ENCODE data around the gene NEUROG3. TPM values are rescaled to one million over a fixed set of nuclear protein-coding genes. Genes with fewer than 3 reads are reported as not detected.
A peak's percentile ranks its signal among the peaks of the same experiment; 100 is the strongest.
"Not testable (repeated sequence)": the region's sequence is repeated elsewhere in the genome, so short reads cannot be mapped to it uniquely, and the experiment has no call there.

Gene NEUROG3
- total and polyA plus RNA-seq, 2 experiments from 2014 or later: not detected

DNA sequence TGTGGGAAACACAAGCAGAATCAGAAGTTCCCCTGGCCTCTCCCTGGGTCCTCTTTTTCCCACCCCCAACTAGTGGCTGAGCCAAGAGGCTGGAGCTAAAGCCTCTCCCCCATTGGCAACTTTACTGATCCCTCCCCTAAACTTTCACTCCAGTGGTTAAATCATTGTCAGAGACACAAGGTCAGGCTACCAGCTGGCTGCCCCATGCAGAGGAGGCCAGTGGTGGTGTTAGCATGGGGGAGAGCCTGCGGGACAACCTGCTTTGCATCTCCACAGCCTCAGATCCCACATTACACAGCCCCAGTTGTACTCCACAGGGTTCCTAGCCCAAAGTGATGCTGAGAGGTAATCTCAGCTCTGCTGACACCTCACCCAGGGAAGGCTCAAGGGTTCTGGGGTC is 21.0 kb downstream of the NEUROG3 start:
- peaks cover 8% of the 10 kb centered on the region for H3K9me3 ChIP-seq (ENCODE audit: low read depth)
- no peak overlapping the region for H3K27ac ChIP-seq
- no peaks in the 10 kb centered on the region for H3F3A ChIP-seq (ENCODE audit: insufficient read depth)
- H3K79me2 ChIP-seq (ENCODE audit: insufficient read depth): no peaks in the 10 kb centered on the region
- no peak overlapping the region for H2AFZ ChIP-seq
- H3K4me2 ChIP-seq (ENCODE audit: unreplicated experiment): no peak overlapping the region
- H3K9me2 ChIP-seq (ENCODE audit: insufficient read depth): no peaks in the 10 kb centered on the region
- no peak for DNase-seq
- H3K27me3 ChIP-seq (replicated peaks; ENCODE audit: insufficient read depth): peaks cover 12% of the 10 kb centered on the region; the same call in 1 of the 2 replicates
- no peak overlapping the region for H3K4me3 ChIP-seq
- H3K36me3 ChIP-seq (ENCODE audit: low read depth): no peaks in the 10 kb centered on the region
- in situ Hi-C loops (cut with MboI): no loop called here
- no peak overlapping the region for H3K9ac ChIP-seq
- TF ChIP-seq EZH2phosphoT487 (IDR thresholded peaks at IDR 0.05; ENCODE audit: insufficient read depth, low read depth): no peak
- no peak for TF ChIP-seq EZH2 (IDR thresholded peaks at IDR 0.05; ENCODE audit: insufficient read depth, poor library complexity, severe bottlenecking)
- H4K20me1 ChIP-seq (ENCODE audit: insufficient read depth): no peaks in the 10 kb centered on the region
- WGBS, 2 experiments (ENCODE audit: low coverage in 1 of 2, low lambda C conversion rate in 2 of 2, missing lambda C conversion rate in 2 of 2): 0% methylated on average over 1 of the region's 1 CpG
- no peaks in the 10 kb centered on the region for H3K4me1 ChIP-seq (ENCODE audit: insufficient read depth)

DNA sequence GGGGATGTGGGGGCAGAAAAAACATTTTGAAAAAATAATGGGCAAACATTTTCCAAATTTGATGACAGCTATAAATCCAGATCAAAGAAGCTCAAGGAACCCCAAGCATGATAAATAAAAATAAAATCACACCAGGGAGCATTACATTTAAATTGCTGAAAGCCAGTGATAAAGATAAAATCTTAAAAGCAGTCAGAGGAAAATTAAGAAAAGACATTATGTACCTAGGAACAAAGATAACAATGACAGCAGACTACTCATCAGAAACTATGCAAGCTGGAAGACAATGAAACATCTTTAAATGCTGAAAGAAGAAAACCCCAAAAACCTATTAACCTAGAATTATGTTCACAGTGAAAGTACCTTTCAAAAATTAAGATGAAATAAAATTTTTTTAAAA is 23.3 kb downstream of the NEUROG3 start:
- no peak overlapping the region for H3K4me3 ChIP-seq
- H3K9me2 ChIP-seq (ENCODE audit: insufficient read depth): no peaks in the 10 kb centered on the region
- H3K4me1 ChIP-seq (ENCODE audit: insufficient read depth): no peaks in the 10 kb centered on the region
- peak; percentile 18 for DNase-seq
- H3K9me3 ChIP-seq (ENCODE audit: low read depth): peaks cover 8% of the 10 kb centered on the region
- H3K27me3 ChIP-seq (replicated peaks; ENCODE audit: insufficient read depth): no peaks in the 10 kb centered on the region; the same call in none of the 2 replicates
- H3K4me2 ChIP-seq (ENCODE audit: unreplicated experiment): no peak overlapping the region
- H3K27ac ChIP-seq: no peak overlapping the region
- TF ChIP-seq EZH2phosphoT487 (IDR thresholded peaks at IDR 0.05; ENCODE audit: insufficient read depth, low read depth) (no peak), EZH2 (IDR thresholded peaks at IDR 0.05; ENCODE audit: insufficient read depth, poor library complexity, severe bottlenecking) (no peak)
- H3K79me2 ChIP-seq (ENCODE audit: insufficient read depth): no peaks in the 10 kb centered on the region
- H3K36me3 ChIP-seq (ENCODE audit: low read depth): no peaks in the 10 kb centered on the region
- in situ Hi-C loops (cut with MboI): no loop called here
- H4K20me1 ChIP-seq (ENCODE audit: insufficient read depth): no peaks in the 10 kb centered on the region
- H3F3A ChIP-seq (ENCODE audit: insufficient read depth): no peaks in the 10 kb centered on the region
- no peak overlapping the region for H3K9ac ChIP-seq
- H2AFZ ChIP-seq: no peak overlapping the region

DNA sequence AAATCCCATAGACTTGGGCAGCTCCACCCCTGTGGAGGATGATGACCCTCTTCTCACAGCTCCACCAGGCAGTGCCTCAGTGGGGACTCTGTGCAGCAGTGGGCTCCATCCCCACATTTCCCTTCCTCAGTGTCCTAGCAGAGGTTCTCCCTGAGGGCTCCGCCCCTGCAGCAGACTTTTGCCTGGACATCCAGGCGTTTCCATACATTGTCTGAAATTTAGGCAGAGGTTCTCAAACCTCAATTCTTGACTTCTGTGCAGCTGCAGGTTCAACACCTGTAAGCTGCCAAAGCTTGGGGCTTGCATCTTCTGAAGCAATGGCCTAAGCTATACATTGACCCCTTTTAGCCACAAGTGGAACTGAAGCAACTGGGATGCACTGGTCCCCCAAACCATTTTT is 31.8 kb downstream of the NEUROG3 start:
- no peaks in the 10 kb centered on the region for H3K9me2 ChIP-seq (ENCODE audit: insufficient read depth)
- DNase-seq: no peak
- H3K9ac ChIP-seq: no peak overlapping the region
- TF ChIP-seq EZH2phosphoT487 (IDR thresholded peaks at IDR 0.05; ENCODE audit: insufficient read depth, low read depth) (no peak), EZH2 (IDR thresholded peaks at IDR 0.05; ENCODE audit: insufficient read depth, poor library complexity, severe bottlenecking) (no peak)
- H3K4me1 ChIP-seq (ENCODE audit: insufficient read depth): no peaks in the 10 kb centered on the region
- no peaks in the 10 kb centered on the region for H3K79me2 ChIP-seq (ENCODE audit: insufficient read depth)
- no peak overlapping the region for H3K27ac ChIP-seq
- no peak overlapping the region for H3K4me3 ChIP-seq
- H3F3A ChIP-seq (ENCODE audit: insufficient read depth): no peaks in the 10 kb centered on the region
- no peaks in the 10 kb centered on the region; the same call in none of the 2 replicates for H3K27me3 ChIP-seq (replicated peaks; ENCODE audit: insufficient read depth)
- H3K9me3 ChIP-seq (ENCODE audit: low read depth): no peaks in the 10 kb centered on the region
- no peak overlapping the region for H2AFZ ChIP-seq
- in situ Hi-C loops (cut with MboI): no loop called here
- no peak overlapping the region for H3K4me2 ChIP-seq (ENCODE audit: unreplicated experiment)
- no peaks in the 10 kb centered on the region for H3K36me3 ChIP-seq (ENCODE audit: low read depth)
- 15 to 29% methylated on average over 2 of the region's 2 CpGs for WGBS, 2 experiments (ENCODE audit: low coverage in 1 of 2, low lambda C conversion rate in 2 of 2, missing lambda C conversion rate in 2 of 2)
- H4K20me1 ChIP-seq (ENCODE audit: insufficient read depth): no peaks in the 10 kb centered on the region

DNA sequence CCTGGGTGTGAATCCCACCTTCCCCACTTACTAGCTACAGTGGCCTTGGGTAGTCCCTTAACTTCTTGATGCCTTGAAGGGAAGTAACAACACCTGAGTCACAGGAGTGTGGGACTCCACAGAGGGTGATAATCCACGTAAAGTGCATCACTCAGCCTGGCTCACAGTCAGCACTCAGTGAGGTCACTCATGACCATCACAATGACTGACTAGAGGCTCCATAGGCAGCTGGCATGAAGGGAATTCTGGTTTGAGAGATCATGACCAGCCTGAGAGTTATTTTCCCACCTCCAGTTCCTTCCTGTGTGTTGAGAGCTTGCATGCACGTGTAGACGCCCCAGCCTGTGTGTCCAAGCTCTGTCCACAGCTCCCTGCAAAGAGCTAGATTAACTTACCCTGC is 34.8 kb downstream of the NEUROG3 start:
- Histone ChIP-seq H3K9me2 (ENCODE audit: insufficient read depth) (no peaks in the 10 kb centered on the region), H3K4me3 (no peak overlapping the region), H3F3A (ENCODE audit: insufficient read depth) (no peaks in the 10 kb centered on the region), H3K4me1 (ENCODE audit: insufficient read depth) (no peaks in the 10 kb centered on the region), H3K79me2 (ENCODE audit: insufficient read depth) (no peaks in the 10 kb centered on the region), H3K27me3 (replicated peaks; ENCODE audit: insufficient read depth) (peaks cover 10% of the 10 kb centered on the region; the same call in 1 of the 2 replicates), H2AFZ (no peak overlapping the region), H3K4me2 (ENCODE audit: unreplicated experiment) (no peak overlapping the region), H3K36me3 (ENCODE audit: low read depth) (no peaks in the 10 kb centered on the region), H3K9ac (no peak overlapping the region), H3K27ac (no peak overlapping the region), H3K9me3 (ENCODE audit: low read depth) (no peaks in the 10 kb centered on the region), H4K20me1 (ENCODE audit: insufficient read depth) (no peaks in the 10 kb centered on the region)
- 26 to 31% methylated on average over 3 of the region's 3 CpGs for WGBS, 2 experiments (ENCODE audit: low coverage in 1 of 2, low lambda C conversion rate in 2 of 2, missing lambda C conversion rate in 2 of 2)
- TF ChIP-seq EZH2phosphoT487 (IDR thresholded peaks at IDR 0.05; ENCODE audit: insufficient read depth, low read depth) (no peak), EZH2 (IDR thresholded peaks at IDR 0.05; ENCODE audit: insufficient read depth, poor library complexity, severe bottlenecking) (no peak)
- peak; percentile 2 for DNase-seq
- in situ Hi-C loops (cut with MboI): no loop called here

DNA sequence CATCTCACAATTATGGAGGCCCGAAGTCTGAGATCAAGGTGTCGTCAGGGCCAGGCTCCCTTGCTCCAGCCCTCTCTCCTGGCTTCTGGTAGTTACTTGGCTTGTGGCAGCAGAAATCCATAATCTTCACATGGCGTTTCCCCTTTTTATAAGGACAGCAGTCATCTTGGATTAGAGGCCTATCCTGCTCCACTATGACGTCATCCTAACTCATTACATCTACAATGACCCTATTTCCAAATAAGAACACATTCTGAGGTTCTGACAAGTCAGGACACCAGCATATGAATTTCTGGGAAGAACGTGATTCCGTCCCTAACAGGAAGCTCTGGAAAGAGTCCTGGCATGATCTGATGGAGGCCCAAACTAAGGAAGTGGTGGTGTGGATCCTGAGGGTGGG is 35.8 kb downstream of the NEUROG3 start:
- Histone ChIP-seq H3K79me2 (ENCODE audit: insufficient read depth) (no peaks in the 10 kb centered on the region), H3K4me3 (no peak overlapping the region), H4K20me1 (ENCODE audit: insufficient read depth) (no peaks in the 10 kb centered on the region), H3K4me2 (ENCODE audit: unreplicated experiment) (no peak overlapping the region), H3K27ac (no peak overlapping the region), H3K9me2 (ENCODE audit: insufficient read depth) (no peaks in the 10 kb centered on the region), H3F3A (ENCODE audit: insufficient read depth) (no peaks in the 10 kb centered on the region), H3K9ac (no peak overlapping the region), H3K4me1 (ENCODE audit: insufficient read depth) (no peaks in the 10 kb centered on the region), H3K27me3 (replicated peaks; ENCODE audit: insufficient read depth) (peaks cover 13% of the 10 kb centered on the region; the same call in 1 of the 2 replicates), H3K36me3 (ENCODE audit: low read depth) (no peaks in the 10 kb centered on the region), H3K9me3 (ENCODE audit: low read depth) (no peaks in the 10 kb centered on the region), H2AFZ (no peak overlapping the region)
- DNase-seq: no peak
- in situ Hi-C loops (cut with MboI): no loop called here
- TF ChIP-seq EZH2 (IDR thresholded peaks at IDR 0.05; ENCODE audit: insufficient read depth, poor library complexity, severe bottlenecking): no peak
- no peak for TF ChIP-seq EZH2phosphoT487 (IDR thresholded peaks at IDR 0.05; ENCODE audit: insufficient read depth, low read depth)
- 50 to 53% methylated on average over 6 of the region's 6 CpGs for WGBS, 2 experiments (ENCODE audit: low coverage in 1 of 2, low lambda C conversion rate in 2 of 2, missing lambda C conversion rate in 2 of 2)

DNA sequence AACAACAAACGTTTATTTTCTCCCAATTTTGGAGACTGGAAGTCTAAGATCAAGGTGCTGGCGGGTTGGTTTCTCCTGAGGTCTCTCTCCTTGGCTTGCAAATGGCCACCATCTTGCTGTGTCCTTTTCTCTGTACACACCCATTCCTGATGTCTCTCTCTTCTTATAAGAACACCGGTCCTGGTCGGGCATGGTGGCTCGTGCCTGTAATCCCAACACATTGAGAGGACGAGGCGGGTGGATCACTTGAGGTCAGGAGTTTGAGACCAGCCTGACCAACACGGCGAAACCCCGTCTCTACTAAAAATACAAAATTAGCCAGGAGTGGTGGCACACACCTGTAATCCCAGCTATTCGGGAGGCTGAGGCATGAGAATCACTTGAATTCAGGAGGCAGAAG is 36.7 kb downstream of the NEUROG3 start:
- 66 to 73% methylated on average over 11 of the region's 11 CpGs for WGBS, 2 experiments (ENCODE audit: low coverage in 1 of 2, low lambda C conversion rate in 2 of 2, missing lambda C conversion rate in 2 of 2)

More for the DNA sequence above, 36.7 kb downstream of the NEUROG3 start:
- H3K27me3 ChIP-seq (replicated peaks; ENCODE audit: insufficient read depth): peaks cover 22% of the 10 kb centered on the region
- H3K36me3 ChIP-seq (ENCODE audit: low read depth); H3K9ac ChIP-seq; DNase-seq; H3K4me2 ChIP-seq (ENCODE audit: unreplicated experiment); H3K27ac ChIP-seq; H3F3A ChIP-seq (ENCODE audit: insufficient read depth); H3K9me2 ChIP-seq (ENCODE audit: insufficient read depth); H3K4me1 ChIP-seq (ENCODE audit: insufficient read depth); H4K20me1 ChIP-seq (ENCODE audit: insufficient read depth); H3K9me3 ChIP-seq (ENCODE audit: low read depth); H3K4me3 ChIP-seq; in situ Hi-C loops (cut with MboI); H3K79me2 ChIP-seq (ENCODE audit: insufficient read depth); H2AFZ ChIP-seq: not testable (repeated sequence)

All from GM23248 (cell line).